GM19193 (cell line): ENCODE data around the gene PDP2.
A peak's percentile ranks its signal among the peaks of the same experiment; 100 is the strongest.

Experiments used
- POLR2A ChIP-seq: IDR thresholded peaks from 4 replicates; pipeline ENCODE4 v1.6.1; 2011; ENCODE audit not compliant: insufficient read depth, insufficient read length; ENCODE audit errors: extremely low read depth

PDP2 gene, protein sequence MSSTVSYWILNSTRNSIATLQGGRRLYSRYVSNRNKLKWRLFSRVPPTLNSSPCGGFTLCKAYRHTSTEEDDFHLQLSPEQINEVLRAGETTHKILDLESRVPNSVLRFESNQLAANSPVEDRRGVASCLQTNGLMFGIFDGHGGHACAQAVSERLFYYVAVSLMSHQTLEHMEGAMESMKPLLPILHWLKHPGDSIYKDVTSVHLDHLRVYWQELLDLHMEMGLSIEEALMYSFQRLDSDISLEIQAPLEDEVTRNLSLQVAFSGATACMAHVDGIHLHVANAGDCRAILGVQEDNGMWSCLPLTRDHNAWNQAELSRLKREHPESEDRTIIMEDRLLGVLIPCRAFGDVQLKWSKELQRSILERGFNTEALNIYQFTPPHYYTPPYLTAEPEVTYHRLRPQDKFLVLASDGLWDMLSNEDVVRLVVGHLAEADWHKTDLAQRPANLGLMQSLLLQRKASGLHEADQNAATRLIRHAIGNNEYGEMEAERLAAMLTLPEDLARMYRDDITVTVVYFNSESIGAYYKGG

DNA sequence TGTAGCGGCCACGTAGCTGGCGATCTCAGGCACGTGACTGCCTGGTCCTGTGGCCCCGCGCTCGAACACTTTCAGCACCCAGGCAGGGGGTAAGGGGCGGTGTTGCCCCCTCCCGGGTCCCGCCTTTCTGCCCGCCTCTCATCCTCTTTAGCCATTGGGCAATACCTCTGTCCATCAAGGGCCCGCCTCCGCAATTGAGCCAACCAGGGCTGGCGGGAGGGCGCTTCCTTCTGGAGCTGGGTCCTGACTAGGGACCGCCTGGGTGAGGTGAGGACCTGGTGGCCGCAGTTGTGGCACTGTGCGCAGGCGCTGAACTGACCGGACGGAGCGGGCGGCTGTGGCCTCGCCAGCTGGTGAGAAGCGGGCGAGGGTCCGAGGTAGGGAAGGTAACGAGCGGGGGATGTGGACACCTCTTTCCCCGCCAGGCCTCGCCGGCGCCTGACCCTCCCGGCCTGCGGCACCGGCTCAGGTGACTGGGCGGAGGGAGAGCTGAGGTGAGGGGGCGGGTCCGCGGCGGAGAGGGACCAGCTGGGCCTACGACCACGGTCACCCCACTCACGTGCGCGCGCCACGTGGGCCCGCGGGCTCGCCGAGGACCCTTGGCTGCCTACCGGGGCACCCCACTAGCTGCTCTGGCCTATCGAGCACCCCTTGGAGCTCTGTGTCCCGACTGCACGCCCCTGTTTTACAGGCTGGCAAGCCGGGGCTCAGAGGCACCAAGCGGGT lies at the start of gene PDP2:
Gene PDP2, plus strand, starts transcription at position 228 of the 726 bp plus-strand sequence. CDS start 3,770 bp downstream, outside the sequence.
- peak; percentile 75 for TF ChIP-seq POLR2A

DNA sequence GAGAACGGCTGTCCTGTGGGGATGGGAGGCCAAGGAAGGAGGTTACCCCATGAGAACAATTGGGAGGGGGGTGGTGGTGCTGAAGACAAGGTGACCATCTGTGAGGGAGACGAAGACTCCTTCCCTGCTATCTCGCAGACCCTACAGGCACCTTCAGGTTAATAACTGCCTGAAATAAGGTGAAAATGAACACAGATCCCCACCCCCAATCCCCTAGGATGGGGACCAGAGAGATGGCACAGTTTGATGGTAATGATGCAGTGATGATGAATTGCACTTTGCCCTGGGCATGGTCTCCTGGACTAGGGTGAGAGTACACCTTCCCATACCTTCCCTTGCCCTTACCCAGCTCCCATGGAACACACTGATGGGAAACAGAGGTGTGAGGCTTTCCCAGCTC lies 48.1 kb upstream of the PDP2 start:
- TF ChIP-seq POLR2A: no peak

DNA sequence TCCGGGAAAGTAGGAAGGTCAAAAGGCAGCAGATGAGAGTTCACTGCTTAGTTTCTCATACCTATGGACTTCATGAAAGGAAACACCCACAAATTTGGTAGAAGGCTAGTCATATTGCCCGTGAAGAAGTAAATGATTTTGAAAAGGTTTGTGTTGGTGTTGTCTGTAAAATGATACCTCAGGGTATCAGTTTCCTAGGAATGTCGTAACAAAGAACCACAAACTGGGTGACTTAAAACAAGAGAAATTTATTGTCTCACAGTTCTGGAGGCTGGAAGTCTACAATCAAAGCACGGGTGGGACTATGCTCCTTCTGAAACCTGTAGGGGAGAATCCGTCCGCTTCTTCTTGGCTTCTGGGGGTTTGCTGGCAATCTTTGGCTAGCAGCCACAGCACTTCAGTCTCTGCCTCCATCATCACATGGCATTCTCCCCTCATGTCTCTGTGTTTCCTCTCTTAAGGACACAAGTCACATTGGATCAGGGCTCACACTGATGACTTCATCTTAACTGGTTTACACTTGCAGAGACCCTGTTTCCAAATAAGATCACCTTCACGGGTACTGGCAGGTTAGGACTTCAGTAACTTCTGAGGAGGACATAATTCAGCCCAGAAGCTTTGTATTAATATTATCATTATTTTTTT lies 47.5 kb upstream of the PDP2 start:
- TF ChIP-seq POLR2A: no peak

DNA sequence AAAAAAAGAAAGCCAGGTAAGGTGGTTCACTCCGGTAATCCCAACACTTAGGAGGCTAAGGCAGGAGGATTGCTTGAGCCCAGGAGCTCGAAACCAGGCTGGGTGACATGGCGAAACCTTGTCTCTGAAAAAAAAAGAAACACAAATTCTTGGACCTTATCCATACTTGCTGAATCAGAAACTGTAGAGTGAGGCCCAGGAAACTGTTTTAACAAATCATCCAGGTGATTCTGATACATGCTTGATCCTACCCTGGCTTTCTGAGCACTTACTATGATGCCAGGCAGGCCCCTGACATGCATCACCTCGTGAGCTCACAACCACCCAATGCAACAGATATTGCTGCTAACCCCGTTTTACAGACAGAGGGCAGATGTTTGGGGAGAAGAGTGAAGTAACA lies 45.6 kb upstream of the PDP2 start:
- TF ChIP-seq POLR2A: no peak

DNA sequence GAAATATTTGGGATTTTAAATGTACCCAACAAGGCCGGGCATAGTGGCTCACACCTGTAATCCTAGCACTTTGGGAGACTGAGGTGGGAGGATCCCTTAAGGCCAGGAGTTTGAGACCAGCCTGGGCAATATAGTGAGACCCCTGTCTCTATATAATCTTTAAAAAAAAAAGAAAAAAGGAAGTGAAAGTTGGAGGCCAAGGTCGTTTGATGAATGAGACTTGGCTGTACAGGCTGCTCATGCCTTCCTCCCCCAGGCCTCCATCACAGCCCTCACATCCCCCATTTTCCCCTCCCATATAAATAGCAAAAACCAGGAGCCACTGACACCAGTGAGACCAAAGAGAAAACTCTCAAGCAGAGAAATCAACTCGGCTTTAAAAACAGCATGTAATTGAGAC lies 39.4 kb upstream of the PDP2 start:
- no peak for TF ChIP-seq POLR2A

DNA sequence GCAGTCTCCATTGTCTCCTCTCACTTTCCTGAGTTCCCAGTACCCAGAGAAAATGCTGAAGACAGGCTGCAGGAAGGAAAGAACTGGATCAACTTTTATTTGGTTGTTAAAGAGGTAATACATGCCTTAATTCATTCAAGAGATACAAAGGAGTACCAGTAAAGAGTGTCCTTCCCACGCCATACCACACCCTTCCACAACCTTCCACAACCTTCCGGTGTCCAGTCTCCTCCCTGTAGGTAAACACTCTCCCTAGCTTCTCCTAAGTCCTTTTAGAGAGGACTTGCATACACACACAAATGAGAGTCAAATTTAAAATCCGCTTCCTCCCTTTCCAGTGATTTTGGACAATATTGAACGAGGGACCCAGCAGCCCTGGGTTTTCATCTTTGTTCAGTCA lies 38.9 kb upstream of the PDP2 start:
- TF ChIP-seq POLR2A: no peak

DNA sequence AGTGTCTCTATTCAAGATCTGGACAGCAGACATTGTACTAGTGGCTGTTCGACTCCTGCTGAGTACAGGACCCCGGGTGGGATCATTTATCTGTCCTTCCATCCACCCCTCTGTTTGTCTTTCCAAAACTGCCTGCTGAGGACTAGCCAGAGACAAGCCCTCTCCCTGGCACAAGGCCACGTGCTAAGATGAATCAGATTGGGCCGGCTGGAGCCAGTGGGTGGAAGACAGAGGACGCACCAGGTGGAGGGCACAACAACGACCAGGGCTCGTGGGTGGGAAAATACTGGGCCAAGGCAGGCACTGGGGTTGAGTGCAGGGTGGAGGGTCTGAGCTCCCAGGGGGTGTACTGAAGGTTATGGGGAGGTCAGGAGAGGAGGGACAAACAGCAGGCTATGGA lies 37.5 kb upstream of the PDP2 start:
- no peak for TF ChIP-seq POLR2A

DNA sequence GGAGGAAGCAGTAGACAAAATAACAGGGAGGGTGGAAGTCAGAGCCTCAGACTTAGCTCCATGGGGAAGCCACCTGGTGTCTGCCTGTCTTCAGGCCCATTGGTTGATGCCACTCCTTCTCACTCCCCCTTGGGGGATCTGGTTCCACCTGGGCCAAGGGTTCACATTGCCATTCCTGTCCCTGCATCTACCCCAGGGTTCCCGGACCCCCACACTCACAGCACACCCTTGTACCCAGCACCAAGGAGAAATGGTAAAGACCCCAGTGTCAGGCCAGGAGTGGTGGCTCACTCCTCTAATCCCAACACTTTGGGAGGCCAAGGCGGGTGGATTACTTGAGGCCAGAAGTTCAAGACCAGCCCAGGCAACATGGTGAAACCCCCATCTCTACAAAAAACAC lies 37.1 kb upstream of the PDP2 start:
- no peak for TF ChIP-seq POLR2A

DNA sequence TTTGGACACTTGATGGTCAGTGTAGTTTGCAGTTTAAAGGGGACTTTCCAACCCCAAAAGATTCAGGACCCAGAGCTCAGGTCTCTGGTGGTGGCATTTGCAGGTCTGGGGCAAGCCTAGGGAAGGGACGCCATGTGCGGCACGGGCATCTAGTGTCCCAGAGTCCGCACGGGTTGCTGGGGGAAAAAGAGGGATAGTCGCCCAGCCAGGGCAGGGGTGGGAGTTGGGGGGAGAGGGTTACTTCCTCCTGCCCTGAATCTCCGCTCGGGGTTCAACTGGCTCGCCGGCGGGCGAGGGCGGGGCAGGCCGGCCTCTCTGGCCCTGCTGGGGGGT lies 36.3 kb upstream of the PDP2 start:
- TF ChIP-seq POLR2A: no peak

DNA sequence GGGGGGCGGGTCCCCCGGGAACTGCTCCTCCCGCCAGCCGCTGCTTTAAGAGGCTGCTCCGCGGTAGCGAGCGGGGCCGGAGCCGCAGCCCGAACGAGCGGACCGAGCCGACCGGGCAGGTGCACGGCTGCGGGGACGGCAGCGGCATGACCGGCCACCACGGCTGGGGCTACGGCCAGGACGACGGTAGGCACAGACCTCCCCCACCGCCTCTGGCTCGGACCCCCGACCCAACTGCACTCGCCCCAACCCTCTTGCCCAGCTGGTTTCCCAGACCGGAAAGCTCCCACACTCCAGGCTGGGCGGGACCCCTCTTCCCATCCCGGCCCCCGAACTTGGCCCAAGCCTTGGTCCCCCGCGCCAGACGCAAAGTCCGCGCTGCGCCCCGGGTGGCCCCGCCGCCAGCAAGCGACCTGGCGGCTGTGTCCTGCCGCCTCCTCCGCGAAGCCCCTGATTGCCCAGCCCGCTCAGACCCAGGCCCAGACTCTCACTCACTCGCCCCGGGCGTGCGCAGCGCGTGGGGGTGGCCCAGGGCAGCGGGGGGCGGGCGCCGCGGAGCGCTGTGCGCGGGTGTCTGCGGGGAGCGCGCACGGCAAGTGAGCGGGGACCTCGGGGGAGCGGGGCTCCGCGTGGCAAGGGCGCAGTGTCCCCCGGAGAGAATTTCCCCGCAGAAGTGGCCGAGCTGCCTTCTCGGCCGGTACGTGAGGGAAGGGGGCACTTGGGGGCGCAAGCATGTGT lies 35.8 kb upstream of the PDP2 start, which contains the start of gene CA7:
Gene CA7, plus strand, starts transcription at position 73 of the 738 bp plus-strand sequence. Its CDS starts 74 bp downstream, at position 147.
- no peak for TF ChIP-seq POLR2A

DNA sequence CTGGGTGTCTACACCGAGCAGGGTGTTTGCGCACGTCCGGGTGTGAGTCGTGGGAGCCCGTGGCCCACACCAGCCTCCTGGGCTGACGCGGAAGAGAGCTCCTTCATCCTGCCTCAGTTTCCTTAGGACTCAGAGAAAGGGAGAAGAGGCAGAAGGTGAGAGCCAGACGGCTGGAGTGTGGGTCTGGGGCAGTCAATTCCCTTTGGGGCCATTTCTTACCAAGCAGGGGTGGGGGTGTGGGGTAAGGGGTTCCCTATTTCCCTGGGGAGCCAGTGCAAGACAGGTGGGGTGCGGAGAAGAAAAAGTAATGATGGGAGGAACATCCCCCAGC lies 35.3 kb upstream of the PDP2 start:
- no peak for TF ChIP-seq POLR2A

DNA sequence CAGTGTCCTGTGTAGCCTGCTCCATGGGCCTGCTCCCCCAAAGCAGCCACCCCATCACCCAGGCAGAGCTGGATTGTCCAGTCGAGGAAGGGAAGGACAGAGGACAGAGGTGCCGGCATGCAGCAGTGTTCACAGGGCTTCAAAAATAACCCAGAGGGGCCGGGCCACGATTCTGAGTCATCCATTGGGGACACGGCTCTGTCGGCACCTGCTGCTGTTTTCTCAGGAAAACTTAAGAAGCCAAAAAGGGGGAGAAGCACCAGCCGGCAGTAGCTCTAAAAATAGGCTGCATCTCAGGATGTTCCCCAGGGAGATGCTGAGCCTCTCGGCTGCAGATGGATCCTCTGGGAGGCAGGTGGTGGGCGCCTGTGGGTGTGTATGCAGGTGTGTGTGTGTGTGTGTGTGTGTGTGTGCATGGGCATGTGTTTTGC lies 34.5 kb upstream of the PDP2 start:
- no peak for TF ChIP-seq POLR2A

DNA sequence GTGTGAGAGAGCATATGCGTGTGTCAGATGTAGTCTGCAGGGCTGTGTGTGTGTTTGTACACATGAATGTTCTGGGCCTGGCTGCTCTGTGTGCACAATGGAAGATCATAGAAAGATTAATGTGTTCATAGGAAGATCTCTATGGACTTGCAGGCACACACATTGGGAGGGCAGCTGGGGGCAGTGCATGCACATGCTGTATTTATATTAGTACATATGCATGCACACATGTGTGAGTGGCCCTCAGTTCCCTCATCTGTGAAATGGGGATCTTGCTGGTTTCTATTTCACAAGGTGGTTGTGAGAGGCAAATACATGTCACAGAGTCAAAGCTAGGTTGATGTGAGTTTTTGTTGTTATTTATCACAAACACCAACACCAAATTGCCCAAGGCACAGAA lies 34.0 kb upstream of the PDP2 start:
- no peak for TF ChIP-seq POLR2A

DNA sequence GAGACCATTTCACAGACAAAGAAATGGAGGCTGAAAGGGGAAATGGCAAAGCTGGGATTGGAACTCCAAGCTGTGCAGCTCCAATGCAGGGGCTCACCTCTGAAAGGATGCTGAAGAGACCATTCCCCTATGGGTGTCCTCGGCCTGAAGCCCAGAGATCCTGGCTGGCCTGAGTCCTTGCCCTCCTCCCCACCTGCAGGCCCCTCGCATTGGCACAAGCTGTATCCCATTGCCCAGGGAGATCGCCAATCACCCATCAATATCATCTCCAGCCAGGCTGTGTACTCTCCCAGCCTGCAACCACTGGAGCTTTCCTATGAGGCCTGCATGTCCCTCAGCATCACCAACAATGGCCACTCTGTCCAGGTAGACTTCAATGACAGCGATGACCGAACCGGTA lies 33.5 kb upstream of the PDP2 start:
- TF ChIP-seq POLR2A: no peak

DNA sequence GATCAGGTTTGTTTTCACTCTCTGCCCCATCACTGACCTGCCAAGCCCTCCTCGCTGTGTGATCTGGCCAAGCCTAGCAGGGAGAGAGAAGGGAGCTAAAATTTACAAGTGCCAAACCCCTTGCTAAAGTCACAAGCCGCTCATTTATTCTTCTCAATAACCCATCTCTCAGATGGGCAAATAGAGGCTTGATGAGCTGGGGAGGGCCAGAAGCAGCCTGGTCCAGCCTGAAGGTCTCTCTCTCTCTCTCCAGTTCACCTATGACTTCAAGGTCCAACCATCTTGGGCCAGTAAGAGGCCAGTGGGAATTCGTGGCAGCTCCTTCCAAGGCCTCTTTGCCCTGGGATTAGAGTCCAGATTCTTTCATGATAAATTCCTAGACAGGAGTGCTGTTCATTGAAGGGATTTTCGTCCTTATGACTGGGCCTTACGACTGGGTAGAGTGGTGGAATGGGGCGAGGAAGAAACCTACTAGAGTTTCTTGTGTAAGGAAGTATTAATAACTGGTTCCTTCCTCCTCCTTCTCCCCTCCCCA lies 32.7 kb upstream of the PDP2 start:
- no peak for TF ChIP-seq POLR2A

DNA sequence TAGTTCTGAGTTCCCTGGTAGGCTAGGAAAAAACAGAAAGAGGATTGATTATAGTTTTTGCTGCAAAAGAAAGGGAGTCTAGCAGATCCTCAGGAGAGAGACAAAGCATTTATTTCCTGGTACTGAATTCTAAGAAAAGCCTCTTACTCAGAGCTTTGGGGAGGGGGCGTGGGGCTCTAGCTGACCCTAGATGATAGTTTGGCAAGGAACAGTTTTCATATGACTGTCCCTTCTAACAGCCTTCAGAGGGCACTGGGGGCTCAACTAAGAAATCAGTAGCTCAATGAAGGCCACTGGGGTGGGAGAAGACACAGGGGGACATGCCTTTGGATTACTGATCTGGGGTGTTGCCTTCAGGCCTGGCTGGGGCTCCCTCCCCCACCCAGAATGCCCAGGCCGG lies 32.1 kb upstream of the PDP2 start:
- TF ChIP-seq POLR2A: no peak

DNA sequence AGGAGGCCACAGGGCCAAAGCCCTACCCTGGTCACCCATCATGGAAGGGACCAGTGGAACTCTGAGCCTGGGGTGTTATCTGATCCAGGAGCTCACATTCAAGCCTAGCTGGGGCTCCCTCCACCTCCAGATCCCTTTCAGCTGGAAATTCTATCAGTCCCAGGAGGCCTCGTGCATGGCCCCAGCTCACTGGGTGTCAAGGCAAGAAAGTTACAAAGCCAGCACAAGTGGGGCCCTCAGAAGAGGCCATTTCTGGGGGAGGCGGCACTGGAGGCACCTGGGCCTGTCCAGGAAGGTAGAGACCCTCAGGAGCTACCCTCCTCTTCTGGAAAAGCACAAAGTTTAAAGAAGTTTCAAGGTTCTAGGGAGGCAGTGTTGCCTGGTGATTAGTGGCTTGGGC lies 31.3 kb upstream of the PDP2 start:
- TF ChIP-seq POLR2A: no peak
